Panc1 (cell line): ENCODE measurements around the gene FITM2. TPM values are rescaled to one million over a fixed set of nuclear protein-coding genes. Genes with fewer than 3 reads are reported as not detected.

ENCODE experiments used
- ATAC-seq: fragments of 200-7000 bp; cut with Tn5 transposase; 2 replicates; pipeline ENCODE4 v1.9.1; 2020; ENCODE audit warnings: mild to moderate bottlenecking, moderate library complexity
- BruUV-seq: library from RNA; stranded (reverse); fragments of 400-500 nt; replicated peaks from 2 replicates; lab custom pipeline; 2021; lab: Mats Ljungman, UMichigan
- CTCF ChIA-PET: fragments of 300-600 bp; sonication (Branson Sonifier 250); formaldehyde crosslinking; loops from one replicate; lab custom pipeline; 2022; ENCODE audit warnings: antibody characterized with exemption; lab: Charles Lee
- POLR2A ChIA-PET: fragments of 300-600 bp; sonication (Branson Sonifier 250); formaldehyde crosslinking; loops from one replicate; lab custom pipeline; 2022; ENCODE audit warnings: antibody characterized with exemption; lab: Charles Lee
- DNase-seq: peaks from one replicate; pipeline ENCODE4 v3.0.0-alpha.2; 2010; ENCODE audit warnings: low read depth, low spot score
- H3K27ac ChIP-seq: 2 replicates; pipeline ENCODE4 v1.5.1; 2011; ENCODE audit warnings: mild to moderate bottlenecking, low read length, inconsistent platforms
- H3K27me3 ChIP-seq: fragments of 200-500 bp; sonication (Bioruptor generic); 2 replicates; pipeline ENCODE4 v1.6.0; 2014; ENCODE audit warnings: low read length, inconsistent platforms; ENCODE audit not compliant: control insufficient read depth, insufficient read depth
- H3K36me3 ChIP-seq: fragments of 200-500 bp; sonication (Bioruptor generic); 2 replicates; pipeline ENCODE4 v1.5.1; 2014; ENCODE audit warnings: inconsistent platforms, mild to moderate bottlenecking, low read length, moderate library complexity; ENCODE audit not compliant: control insufficient read depth, insufficient read depth
- H3K4me1 ChIP-seq: 2 replicates; pipeline ENCODE4 v1.5.1; 2011; ENCODE audit warnings: inconsistent platforms, mild to moderate bottlenecking, low read length, moderate library complexity; ENCODE audit not compliant: control insufficient read depth, insufficient read depth
- H3K4me3 ChIP-seq, 2 experiments: 2 replicates each; pipeline ENCODE4 v1.5.1; 2011 to 2012; ENCODE audit warnings: low read depth in 2 of 2, low read length in 2 of 2, mild to moderate bottlenecking in 2 of 2, inconsistent platforms in 1 of 2, moderate library complexity in 1 of 2
- H3K9me3 ChIP-seq: fragments of 200-500 bp; sonication (Bioruptor generic); 2 replicates; pipeline ENCODE4 v1.5.1; 2014; ENCODE audit warnings: low read depth, mild to moderate bottlenecking, inconsistent platforms, low read length, moderate library complexity; ENCODE audit not compliant: control insufficient read depth, insufficient read depth
- POLR2AphosphoS5 ChIP-seq: IDR thresholded peaks from 2 replicates; pipeline ENCODE4 v1.6.1; 2012; ENCODE audit warnings: mild to moderate bottlenecking, low read depth, low read length, moderate library complexity
- SIN3A ChIP-seq: IDR thresholded peaks from 2 replicates; pipeline ENCODE4 v1.6.1; 2012; ENCODE audit warnings: low read depth, mild to moderate bottlenecking, low read length, moderate library complexity, borderline replicate concordance; ENCODE audit not compliant: insufficient read depth
- TCF7L2 ChIP-seq: IDR thresholded peaks from 2 replicates; pipeline ENCODE4 v1.6.1; 2011; ENCODE audit warnings: mild to moderate bottlenecking, low read depth, low read length, inconsistent platforms
- in situ Hi-C: cut with HindIII; loops from 2 replicates; pipeline ENCODE4 v1.10.0; 2016; ENCODE audit warnings: low sequenced_read_pairs, low pct_unique_long_range_greater_than_20kb
- intact Hi-C: fragments of 100-400 bp; cut with micrococcal nuclease; formaldehyde crosslinking; loops from one replicate; pipeline ENCODE4 v1.10.0; 2022; ENCODE audit not compliant: unreplicated experiment
- total RNA-seq: library from RNA; stranded (reverse); gene quantifications from one replicate; pipeline ENCODE4 v1.2.1, GENCODE V29; 2021; ENCODE audit not compliant: unreplicated experiment
- TF ChIP-seq, protein P1 (sequence below), 2 experiments: IDR thresholded peaks; 2 replicates each; pipeline ENCODE4 v1.6.1; 2011 to 2012; ENCODE audit warnings: low read depth in 2 of 2, control low read depth in 1 of 2, low read length in 1 of 2, mild to moderate bottlenecking in 1 of 2, moderate library complexity in 1 of 2; ENCODE audit not compliant: insufficient read depth in 1 of 2
- TF ChIP-seq, protein P2 (sequence below): fragments of 450-650 bp; IDR thresholded peaks from 2 replicates; pipeline ENCODE4 v1.5.1; 2017; ENCODE audit warnings: mild to moderate bottlenecking

Gene FITM2
- total RNA-seq, 1 experiment from 2014 or later: 10.5 TPM

DNA sequence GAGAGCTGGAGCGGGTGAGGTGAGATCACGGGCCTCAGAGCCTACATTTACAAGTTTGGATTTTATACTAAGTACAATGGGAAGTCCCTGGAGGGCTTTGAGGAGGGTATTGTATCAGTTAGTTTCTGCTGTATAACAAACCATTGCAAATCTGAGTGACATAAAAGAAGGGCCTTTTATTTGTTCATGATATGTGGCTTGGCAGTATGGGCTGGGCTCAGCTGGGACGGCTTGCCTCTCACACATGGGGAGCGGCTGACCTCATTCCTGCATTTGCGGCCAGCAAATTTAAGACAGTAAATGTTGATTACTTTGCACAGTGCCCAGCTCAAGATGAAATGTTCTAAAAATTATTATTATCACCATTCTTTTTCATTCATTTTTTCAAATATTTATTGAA is 42.2 kb downstream of the FITM2 start:
- H3K9me3 ChIP-seq: no peaks in the 10 kb centered on the region
- POLR2A ChIA-PET: interaction anchor here (0.7 kb wide), 1 partner anchor 564 kb away, joined by 3 read pairs; no protein-coding TSS in a partner anchor
- in situ Hi-C loops (no loop called here), intact Hi-C loops (no loop called here)
- ATAC-seq (no peak), DNase-seq (no peak)
- TF ChIP-seq, protein P1, sequence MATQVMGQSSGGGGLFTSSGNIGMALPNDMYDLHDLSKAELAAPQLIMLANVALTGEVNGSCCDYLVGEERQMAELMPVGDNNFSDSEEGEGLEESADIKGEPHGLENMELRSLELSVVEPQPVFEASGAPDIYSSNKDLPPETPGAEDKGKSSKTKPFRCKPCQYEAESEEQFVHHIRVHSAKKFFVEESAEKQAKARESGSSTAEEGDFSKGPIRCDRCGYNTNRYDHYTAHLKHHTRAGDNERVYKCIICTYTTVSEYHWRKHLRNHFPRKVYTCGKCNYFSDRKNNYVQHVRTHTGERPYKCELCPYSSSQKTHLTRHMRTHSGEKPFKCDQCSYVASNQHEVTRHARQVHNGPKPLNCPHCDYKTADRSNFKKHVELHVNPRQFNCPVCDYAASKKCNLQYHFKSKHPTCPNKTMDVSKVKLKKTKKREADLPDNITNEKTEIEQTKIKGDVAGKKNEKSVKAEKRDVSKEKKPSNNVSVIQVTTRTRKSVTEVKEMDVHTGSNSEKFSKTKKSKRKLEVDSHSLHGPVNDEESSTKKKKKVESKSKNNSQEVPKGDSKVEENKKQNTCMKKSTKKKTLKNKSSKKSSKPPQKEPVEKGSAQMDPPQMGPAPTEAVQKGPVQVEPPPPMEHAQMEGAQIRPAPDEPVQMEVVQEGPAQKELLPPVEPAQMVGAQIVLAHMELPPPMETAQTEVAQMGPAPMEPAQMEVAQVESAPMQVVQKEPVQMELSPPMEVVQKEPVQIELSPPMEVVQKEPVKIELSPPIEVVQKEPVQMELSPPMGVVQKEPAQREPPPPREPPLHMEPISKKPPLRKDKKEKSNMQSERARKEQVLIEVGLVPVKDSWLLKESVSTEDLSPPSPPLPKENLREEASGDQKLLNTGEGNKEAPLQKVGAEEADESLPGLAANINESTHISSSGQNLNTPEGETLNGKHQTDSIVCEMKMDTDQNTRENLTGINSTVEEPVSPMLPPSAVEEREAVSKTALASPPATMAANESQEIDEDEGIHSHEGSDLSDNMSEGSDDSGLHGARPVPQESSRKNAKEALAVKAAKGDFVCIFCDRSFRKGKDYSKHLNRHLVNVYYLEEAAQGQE (IDR thresholded peaks at IDR 0.05; ENCODE audit: insufficient read depth in 1 of 2, low read depth in 2 of 2, low read length in 1 of 2): no peak
- no peak for TF ChIP-seq SIN3A
- no peak for TF ChIP-seq POLR2AphosphoS5
- TF ChIP-seq, protein P2, sequence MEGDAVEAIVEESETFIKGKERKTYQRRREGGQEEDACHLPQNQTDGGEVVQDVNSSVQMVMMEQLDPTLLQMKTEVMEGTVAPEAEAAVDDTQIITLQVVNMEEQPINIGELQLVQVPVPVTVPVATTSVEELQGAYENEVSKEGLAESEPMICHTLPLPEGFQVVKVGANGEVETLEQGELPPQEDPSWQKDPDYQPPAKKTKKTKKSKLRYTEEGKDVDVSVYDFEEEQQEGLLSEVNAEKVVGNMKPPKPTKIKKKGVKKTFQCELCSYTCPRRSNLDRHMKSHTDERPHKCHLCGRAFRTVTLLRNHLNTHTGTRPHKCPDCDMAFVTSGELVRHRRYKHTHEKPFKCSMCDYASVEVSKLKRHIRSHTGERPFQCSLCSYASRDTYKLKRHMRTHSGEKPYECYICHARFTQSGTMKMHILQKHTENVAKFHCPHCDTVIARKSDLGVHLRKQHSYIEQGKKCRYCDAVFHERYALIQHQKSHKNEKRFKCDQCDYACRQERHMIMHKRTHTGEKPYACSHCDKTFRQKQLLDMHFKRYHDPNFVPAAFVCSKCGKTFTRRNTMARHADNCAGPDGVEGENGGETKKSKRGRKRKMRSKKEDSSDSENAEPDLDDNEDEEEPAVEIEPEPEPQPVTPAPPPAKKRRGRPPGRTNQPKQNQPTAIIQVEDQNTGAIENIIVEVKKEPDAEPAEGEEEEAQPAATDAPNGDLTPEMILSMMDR: no peak
- TF ChIP-seq TCF7L2: no peak
- BruUV-seq: no TSS peak
- H3K27me3 ChIP-seq: no peaks in the 10 kb centered on the region
- no peak overlapping the region for H3K27ac ChIP-seq
- CTCF ChIA-PET: no interaction called here
- no peaks in the 10 kb centered on the region for H3K36me3 ChIP-seq
- H3K4me3 ChIP-seq: no peak overlapping the region
- H3K4me1 ChIP-seq: no peaks in the 10 kb centered on the region

DNA sequence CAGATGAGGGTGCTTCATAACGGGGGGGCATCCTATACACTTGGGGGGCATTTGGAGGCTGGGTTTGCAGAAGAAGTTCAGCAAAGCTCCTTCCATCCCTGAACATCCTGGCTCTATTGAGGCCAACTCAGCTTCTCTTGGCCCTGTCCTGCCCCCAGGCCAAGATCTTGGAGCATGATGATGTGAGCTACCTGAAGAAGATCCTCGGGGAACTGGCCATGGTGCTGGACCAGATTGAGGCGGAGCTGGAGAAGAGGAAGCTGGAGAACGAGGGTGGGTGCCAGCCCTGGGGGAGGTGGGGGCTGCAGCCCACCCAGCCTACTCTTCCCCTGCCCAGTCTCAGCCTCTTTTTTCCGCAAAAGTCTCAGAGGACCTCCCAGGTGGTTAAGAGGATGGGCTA is 46.7 kb downstream of the FITM2 start:
- no TSS peak for BruUV-seq
- ChIA-PET POLR2A (no interaction called here), CTCF (interaction anchor here (1.1 kb wide), 1 partner anchor 38 kb away, joined by 3 read pairs; no protein-coding TSS in a partner anchor)
- no peak for DNase-seq
- no peak for ATAC-seq
- intact Hi-C loops (no loop called here), in situ Hi-C loops (no loop called here)
- Histone ChIP-seq H3K27ac (no peak overlapping the region), H3K27me3 (no peaks in the 10 kb centered on the region), H3K9me3 (no peaks in the 10 kb centered on the region), H3K36me3 (no peaks in the 10 kb centered on the region), H3K4me1 (no peaks in the 10 kb centered on the region), H3K4me3 (no peak overlapping the region)
- TF ChIP-seq SIN3A (no peak), TCF7L2 (no peak), POLR2AphosphoS5 (no peak)
- TF ChIP-seq, protein P2: no peak
- TF ChIP-seq, protein P1 (IDR thresholded peaks at IDR 0.05; ENCODE audit: insufficient read depth in 1 of 2, low read depth in 2 of 2, low read length in 1 of 2): peak; percentile 81 to 85
